Measurements from ENCODE around the gene GNAO1. TPM values are rescaled to one million over a fixed set of nuclear protein-coding genes. Genes with fewer than 3 reads are reported as not detected.

GNAO1 gene
- total RNA-seq, 1 experiment from 2014 or later = not detected

- POLR2A ChIA-PET (ENCODE audit: unreplicated experiment) = no interaction called here
- Histone ChIP-seq H3K36me3 (ENCODE audit: low read depth, low read length) (no peaks in the 10 kb centered on the region; the same call in none of the 2 replicates), H3K4me3 (ENCODE audit: low read length) (no peak overlapping the region), H4K20me1 (ENCODE audit: low read length) (no peaks in the 10 kb centered on the region), H2AFZ (ENCODE audit: low read length) (no peak overlapping the region), H3K27ac (ENCODE audit: low read length) (peak overlapping the region; percentile 13; the same call in 1 of the 2 replicates), H3K4me1 (ENCODE audit: insufficient read depth, low read length) (peaks cover 34% of the 10 kb centered on the region), H3K79me2 (ENCODE audit: low read length) (peaks cover 4% of the 10 kb centered on the region; the same call in 1 of the 2 replicates), H3K9ac (ENCODE audit: low read length) (no peak overlapping the region), H3K4me2 (ENCODE audit: low read length) (peak overlapping the region; percentile 18; the same call in 1 of the 2 replicates), H3K9me2 (replicated peaks; ENCODE audit: low read length) (no peaks in the 10 kb centered on the region), H3F3A (ENCODE audit: low read length, unreplicated experiment) (no peaks in the 10 kb centered on the region), H3K27me3 (ENCODE audit: low read length) (no peaks in the 10 kb centered on the region), H3K9me3 (ENCODE audit: low read length) (no peaks in the 10 kb centered on the region)
- CTCF ChIA-PET = no interaction called here
- TF ChIP-seq EZH2 (IDR thresholded peaks at IDR 0.05; ENCODE audit: low read length, unreplicated experiment) = no peak
- no peak for TF ChIP-seq CTCF (conservative IDR thresholded peaks at IDR 0.05; ENCODE audit: low read depth, low read length)
- TF ChIP-seq EZH2phosphoT487 (IDR thresholded peaks at IDR 0.05; ENCODE audit: borderline replicate concordance, low read length) = no peak
- ATAC-seq (peak; percentile 44; the same call in 1 of the 2 replicates), DNase-seq (peak; percentile 59)
- intact Hi-C loops (cut with micrococcal nuclease) = no loop called here
- no TSS peak for BruUV-seq (replicated peaks)
These were observed 179.8 kb downstream of the GNAO1 start for GRCh38 chr16:56370875-56371659.

GRCh38 chr16:56371660-56371937 lies 180.3 kb downstream of the GNAO1 start:
- H3K36me3 ChIP-seq (ENCODE audit: low read depth, low read length) = no peaks in the 10 kb centered on the region; the same call in none of the 2 replicates
- intact Hi-C loops (cut with micrococcal nuclease) = no loop called here
- no peaks in the 10 kb centered on the region for H3K27me3 ChIP-seq (ENCODE audit: low read length)
- H2AFZ ChIP-seq (ENCODE audit: low read length) = no peak overlapping the region
- no peak for TF ChIP-seq EZH2 (IDR thresholded peaks at IDR 0.05; ENCODE audit: low read length, unreplicated experiment)
- TF ChIP-seq EZH2phosphoT487 (IDR thresholded peaks at IDR 0.05; ENCODE audit: borderline replicate concordance, low read length) = no peak
- TF ChIP-seq CTCF (conservative IDR thresholded peaks at IDR 0.05; ENCODE audit: low read depth, low read length) = no peak
- CTCF ChIA-PET = no interaction called here
- no peaks in the 10 kb centered on the region for H4K20me1 ChIP-seq (ENCODE audit: low read length)
- DNase-seq = peak; percentile 38
- BruUV-seq (replicated peaks) = no TSS peak
- H3K9me2 ChIP-seq (replicated peaks; ENCODE audit: low read length) = no peaks in the 10 kb centered on the region
- no peaks in the 10 kb centered on the region for H3F3A ChIP-seq (ENCODE audit: low read length, unreplicated experiment)
- H3K4me2 ChIP-seq (ENCODE audit: low read length) = no peak overlapping the region
- H3K9me3 ChIP-seq (ENCODE audit: low read length) = no peaks in the 10 kb centered on the region
- H3K4me3 ChIP-seq (ENCODE audit: low read length) = no peak overlapping the region
- H3K27ac ChIP-seq (ENCODE audit: low read length) = peak overlapping the region; percentile 13; the same call in 1 of the 2 replicates
- POLR2A ChIA-PET (ENCODE audit: unreplicated experiment) = no interaction called here
- no peak overlapping the region for H3K9ac ChIP-seq (ENCODE audit: low read length)
- H3K4me1 ChIP-seq (ENCODE audit: insufficient read depth, low read length) = peaks cover 34% of the 10 kb centered on the region
- ATAC-seq = peak; percentile 52
- H3K79me2 ChIP-seq (ENCODE audit: low read length) = peaks cover 4% of the 10 kb centered on the region; the same call in 1 of the 2 replicates

GRCh38 chr16:56372013-56372634 lies 180.8 kb downstream of the GNAO1 start:
- intact Hi-C loops (cut with micrococcal nuclease) = no loop called here
- ATAC-seq = no peak
- H3K79me2 ChIP-seq (ENCODE audit: low read length) = peaks cover 4% of the 10 kb centered on the region; the same call in 1 of the 2 replicates

More at GRCh38 chr16:56372013-56372634, 180.8 kb downstream of the GNAO1 start:
- H3F3A ChIP-seq (ENCODE audit: low read length, unreplicated experiment) = no peaks in the 10 kb centered on the region
- ChIA-PET POLR2A (ENCODE audit: unreplicated experiment) (no interaction called here), CTCF (no interaction called here)
- no peaks in the 10 kb centered on the region for H3K27me3 ChIP-seq (ENCODE audit: low read length)
- no peak for DNase-seq
- H3K4me2 ChIP-seq (ENCODE audit: low read length) = 0 out of 2 replicates have a peak overlapping the region, but pooled peaks have one; percentile 48
- H3K4me3 ChIP-seq (ENCODE audit: low read length) = no peak overlapping the region
- peaks cover 34% of the 10 kb centered on the region for H3K4me1 ChIP-seq (ENCODE audit: insufficient read depth, low read length)
- no peaks in the 10 kb centered on the region for H3K9me2 ChIP-seq (replicated peaks; ENCODE audit: low read length)
- H3K9ac ChIP-seq (ENCODE audit: low read length) = no peak overlapping the region
- no peaks in the 10 kb centered on the region; the same call in none of the 2 replicates for H3K36me3 ChIP-seq (ENCODE audit: low read depth, low read length)
- BruUV-seq (replicated peaks) = no TSS peak
- no peak for TF ChIP-seq EZH2phosphoT487 (IDR thresholded peaks at IDR 0.05; ENCODE audit: borderline replicate concordance, low read length)
- no peak for TF ChIP-seq EZH2 (IDR thresholded peaks at IDR 0.05; ENCODE audit: low read length, unreplicated experiment)
- no peak for TF ChIP-seq CTCF (conservative IDR thresholded peaks at IDR 0.05; ENCODE audit: low read depth, low read length)
- H2AFZ ChIP-seq (ENCODE audit: low read length) = no peak overlapping the region
- H3K9me3 ChIP-seq (ENCODE audit: low read length) = no peaks in the 10 kb centered on the region
- H3K27ac ChIP-seq (ENCODE audit: low read length) = no peak overlapping the region
- no peaks in the 10 kb centered on the region for H4K20me1 ChIP-seq (ENCODE audit: low read length)

Data from PC-3 (cell line).